Right cardiac atrium (tissue), 5 donors: ENCODE results near the gene SORCS2. TPM values are rescaled to one million over a fixed set of nuclear protein-coding genes. Genes with fewer than 3 reads are reported as not detected.

Experiments used
- ATAC-seq, 2 donors: fragments of 200-7000 bp; cut with Tn5 transposase; one replicate each; pipeline versions ENCODE4 v1.8.0 to v1.9.1; 2020; ENCODE audit warnings: moderate library complexity in 2 of 2, mild to moderate bottlenecking in 1 of 2
- DNase-seq, 3 donors: peaks; one replicate each; pipeline ENCODE4 v3.0.0-alpha.2; 2020
- H3K27ac ChIP-seq: one replicate; pipeline ENCODE4 v1.5.1; 2013; ENCODE audit warnings: mild to moderate bottlenecking, low read length, control low read depth, moderate library complexity
- H3K27me3 ChIP-seq: one replicate; pipeline ENCODE4 v1.6.1; 2013; ENCODE audit not compliant: control insufficient read depth, insufficient read depth
- H3K4me1 ChIP-seq: one replicate; pipeline ENCODE4 v1.6.1; 2013; ENCODE audit warnings: low read length; ENCODE audit not compliant: control insufficient read depth, insufficient read depth
- H3K4me3 ChIP-seq: one replicate; pipeline ENCODE4 v1.5.1; 2013; ENCODE audit warnings: low read length, control low read depth
- H3K9me3 ChIP-seq: one replicate; pipeline ENCODE4 v1.6.1; 2013; ENCODE audit warnings: low read length; ENCODE audit not compliant: control insufficient read depth
- WGBS: extraction: QIAGEN DNeasy Blood & Tissue Kit; methylation state at CpG from one replicate; pipeline ENCODE4 v1.1.7; 2013; 5-methylcytosine and 5-hydroxymethylcytosine counted together
- intact Hi-C, 4 donors: fragments of 100-400 bp; cut with DNase I; formaldehyde crosslinking; loops; one replicate each; pipeline versions ENCODE4 v1.11.0 to v1.14.0; 2022 to 2023
- polyA plus RNA-seq: library from polyadenylated mRNA; stranded (reverse); fragments of 200-250 nt; gene quantifications from one replicate; pipeline ENCODE4 v1.2.3, GENCODE V29; 2013
- total RNA-seq, 4 donors: library from RNA; stranded (reverse); fragmentation: NEBNext Ultra II Directional; extraction: Animal tissue kit (Norgen Biotek cat#: 25700); gene quantifications; one replicate each; pipeline ENCODE4 v1.2.1, GENCODE V29; 2021
- donor health status: healthy with polysubstance abuse.
- donor health status: DM: no; HTN: yes; CAD: no.
- donor health status: DM: no; HTN: no; CAD: no.
- donor health status: DM: no; HTN: yes; CAD: no; lungs with severe emphysema.
- donor health status: DM: yes; HTN: yes; CAD: no.

Gene SORCS2
- total and polyA plus RNA-seq, 5 donors = 2.1 to 7.3 (median 2.7) TPM

GRCh38 chr4:7410446-7410845 lies 218.1 kb downstream of the SORCS2 start:
- H3K9me3 ChIP-seq = no peaks in the 10 kb centered on the region
- H3K27me3 ChIP-seq = no peaks in the 10 kb centered on the region
- H3K4me3 ChIP-seq = no peak overlapping the region
- DNase-seq = peak in 1 of 3 donors; percentile 17
- intact Hi-C loops = no loop called here
- no peak overlapping the region for H3K27ac ChIP-seq
- H3K4me1 ChIP-seq = no peaks in the 10 kb centered on the region
- no peak for ATAC-seq
- WGBS = 56% methylated on average over 1 of the region's 1 CpG

- 76% methylated on average over 1 of the region's 1 CpG for WGBS
- DNase-seq (no peak), ATAC-seq (no peak)
- Histone ChIP-seq H3K4me3 (no peak overlapping the region), H3K27me3 (no peaks in the 10 kb centered on the region), H3K27ac (no peak overlapping the region), H3K9me3 (no peaks in the 10 kb centered on the region), H3K4me1 (no peaks in the 10 kb centered on the region)
- intact Hi-C loops = no loop called here
Observed at GRCh38 chr4:7411491-7411890, 219.2 kb downstream of the SORCS2 start.

GRCh38 chr4:7411896-7412553 lies 219.7 kb downstream of the SORCS2 start:
- Histone ChIP-seq H3K27ac (no peak overlapping the region), H3K4me1 (no peaks in the 10 kb centered on the region), H3K4me3 (no peak overlapping the region), H3K27me3 (no peaks in the 10 kb centered on the region), H3K9me3 (no peaks in the 10 kb centered on the region)
- ATAC-seq = no peak
- 45% methylated on average over 12 of the region's 12 CpGs for WGBS
- DNase-seq = peak in 2 of 3 donors; percentile 24 to 34
- intact Hi-C loops = no loop called here

- H3K27ac ChIP-seq = no peak overlapping the region
- no peak for ATAC-seq
- WGBS = 74% methylated on average over 4 of the region's 4 CpGs
Observed at GRCh38 chr4:7412554-7412912, 220.2 kb downstream of the SORCS2 start.

GRCh38 chr4:7414046-7414445 lies 221.7 kb downstream of the SORCS2 start:
- no peak for ATAC-seq
- Histone ChIP-seq H3K27ac (no peak overlapping the region), H3K4me1 (no peaks in the 10 kb centered on the region), H3K4me3 (no peak overlapping the region), H3K9me3 (no peaks in the 10 kb centered on the region), H3K27me3 (no peaks in the 10 kb centered on the region)
- intact Hi-C loops = no loop called here
- no peak for DNase-seq
- 81% methylated on average over 9 of the region's 9 CpGs for WGBS

More at GRCh38 chr4:7412554-7412912, 220.2 kb downstream of the SORCS2 start:
- H3K9me3 ChIP-seq = no peaks in the 10 kb centered on the region
- DNase-seq = peak in 2 of 3 donors; percentile 17 to 45
- H3K4me3 ChIP-seq = no peak overlapping the region
- intact Hi-C loops = no loop called here
- no peaks in the 10 kb centered on the region for H3K4me1 ChIP-seq
- no peaks in the 10 kb centered on the region for H3K27me3 ChIP-seq

GRCh38 chr4:7414736-7415510 lies 222.6 kb downstream of the SORCS2 start:
- intact Hi-C loops = no loop called here
- Histone ChIP-seq H3K4me3 (no peak overlapping the region), H3K4me1 (no peaks in the 10 kb centered on the region), H3K27ac (no peak overlapping the region), H3K9me3 (no peaks in the 10 kb centered on the region), H3K27me3 (no peaks in the 10 kb centered on the region)
- DNase-seq (no peak), ATAC-seq (no peak)
- 57% methylated on average over 12 of the region's 12 CpGs for WGBS

- no peak for ATAC-seq
- Histone ChIP-seq H3K27me3 (no peaks in the 10 kb centered on the region), H3K4me1 (no peaks in the 10 kb centered on the region), H3K27ac (no peak overlapping the region), H3K4me3 (no peak overlapping the region), H3K9me3 (no peaks in the 10 kb centered on the region)
- intact Hi-C loops = no loop called here
- WGBS = 88% methylated on average over 16 of the region's 16 CpGs
- DNase-seq = no peak
Observed at GRCh38 chr4:7415927-7416686, 223.8 kb downstream of the SORCS2 start.

- 86% methylated on average over 14 of the region's 14 CpGs for WGBS
- ATAC-seq (no peak), DNase-seq (peak in 1 of 3 donors; percentile 22)
- H3K27me3 ChIP-seq = no peaks in the 10 kb centered on the region
- intact Hi-C loops = no loop called here
- no peak overlapping the region for H3K27ac ChIP-seq
- H3K4me1 ChIP-seq = no peaks in the 10 kb centered on the region
- no peaks in the 10 kb centered on the region for H3K9me3 ChIP-seq
- H3K4me3 ChIP-seq = no peak overlapping the region
Observed at GRCh38 chr4:7416745-7417432, 224.6 kb downstream of the SORCS2 start.

GRCh38 chr4:7417639-7418038 lies 225.3 kb downstream of the SORCS2 start:
- WGBS = 85% methylated on average over 9 of the region's 9 CpGs
- no peak for DNase-seq
- no peak overlapping the region for H3K4me3 ChIP-seq
- no peaks in the 10 kb centered on the region for H3K9me3 ChIP-seq
- intact Hi-C loops = no loop called here
- no peaks in the 10 kb centered on the region for H3K27me3 ChIP-seq
- no peak overlapping the region for H3K27ac ChIP-seq
- ATAC-seq = no peak
- no peaks in the 10 kb centered on the region for H3K4me1 ChIP-seq

GRCh38 chr4:7418131-7418943 lies 226.0 kb downstream of the SORCS2 start:
- no peak overlapping the region for H3K4me3 ChIP-seq
- WGBS = 77% methylated on average over 15 of the region's 15 CpGs
- peak in 1 of 3 donors; percentile 24 for DNase-seq
- H3K27ac ChIP-seq = no peak overlapping the region
- no peak for ATAC-seq
- H3K4me1 ChIP-seq = no peaks in the 10 kb centered on the region
- no peaks in the 10 kb centered on the region for H3K27me3 ChIP-seq
- H3K9me3 ChIP-seq = no peaks in the 10 kb centered on the region
- intact Hi-C loops = no loop called here
